Tongue (tissue), 1 donor: Measurements from ENCODE around the gene OR2J3. TPM values are rescaled to one million over a fixed set of nuclear protein-coding genes. Genes with fewer than 3 reads are reported as not detected.

Source experiments
- total RNA-seq: library from RNA; depleted of rRNA; stranded (reverse); fragments of >200 nt; gene quantifications from one replicate; pipeline ENCODE4 v1.2.3, GENCODE V29; 2014

The OR2J3 gene
- total RNA-seq, 1 donor from 2014 or later: not detected

Other genes starting within 250 kb of the OR2J3 start
- gene TRIM27, start 184.1 kb upstream of the OR2J3 start, total RNA-seq: 57.5 TPM
- gene ZNF311, start 102.7 kb upstream of the OR2J3 start, total RNA-seq: 1.5 TPM
- gene OR2W1, start 62.9 kb upstream of the OR2J3 start, total RNA-seq: not detected
- not detected for gene OR2B3, start 20.7 kb upstream of the OR2J3 start, total RNA-seq
- not detected for gene OR2J1, start 8.6 kb upstream of the OR2J3 start, total RNA-seq
- not detected for gene OR2J2, start 62.8 kb downstream of the OR2J3 start, total RNA-seq
- gene OR14J1, start 193.6 kb downstream of the OR2J3 start, total RNA-seq: not detected